ENCODE results near the gene SH3BP5. TPM values are rescaled to one million over a fixed set of nuclear protein-coding genes. Genes with fewer than 3 reads are reported as not detected.
A peak's percentile ranks its signal among the peaks of the same experiment; 100 is the strongest.

The SH3BP5 gene
- total RNA-seq, 1 experiment from 2014 or later = 39.3 TPM

GRCh38 chr3:15326673-15327072, 5.7 kb downstream of the SH3BP5 start:
- Histone ChIP-seq H4K20me1 (ENCODE audit: insufficient read depth) (no peaks in the 10 kb centered on the region), H3K4me2 (peak overlapping the region; percentile 81), H3K9me3 (ENCODE audit: insufficient read depth, low read depth) (no peaks in the 10 kb centered on the region), H3K4me3 (no peak overlapping the region), H3K27me3 (ENCODE audit: insufficient read depth, low read depth) (no peaks in the 10 kb centered on the region), H3K4me1 (replicated peaks; ENCODE audit: insufficient read depth) (peaks cover 72% of the 10 kb centered on the region), H3K36me3 (ENCODE audit: low read depth) (0 out of 2 replicates have a peak, but pooled peaks cover 3% of the 10 kb centered on the region), H3K79me2 (ENCODE audit: low read depth) (peaks cover 81% of the 10 kb centered on the region), H3K9me2 (ENCODE audit: insufficient read depth) (no peaks in the 10 kb centered on the region), H3K27ac (peak overlapping the region; percentile 83), H3F3A (ENCODE audit: insufficient read depth, low read depth) (peaks cover 37% of the 10 kb centered on the region), H2AFZ (no peak overlapping the region)
- TF ChIP-seq EZH2 (IDR thresholded peaks at IDR 0.05; ENCODE audit: low read depth) = no peak
- no peak for TF ChIP-seq CTCF (conservative IDR thresholded peaks at IDR 0.05)
- intact Hi-C loops (cut with micrococcal nuclease; ENCODE audit: unreplicated experiment) = no loop called here
- ChIA-PET POLR2A (ENCODE audit: unreplicated experiment) (no interaction called here), CTCF (no interaction called here)
- no TSS peak for BruUV-seq (replicated peaks)
- DNase-seq = no peak

GRCh38 chr3:15326037-15326436, 6.3 kb downstream of the SH3BP5 start:
- no peaks in the 10 kb centered on the region for H3K27me3 ChIP-seq (ENCODE audit: insufficient read depth, low read depth)
- DNase-seq = peak in 1 of 2 experiments; percentile 66
- peak overlapping the region; percentile 81 for H3K4me2 ChIP-seq

GRCh38 chr3:15325228-15325627, 7.2 kb downstream of the SH3BP5 start:
- CTCF ChIA-PET = no interaction called here

More at GRCh38 chr3:15326037-15326436, 6.3 kb downstream of the SH3BP5 start:
- H3K36me3 ChIP-seq (ENCODE audit: low read depth) = 0 out of 2 replicates have a peak, but pooled peaks cover 3% of the 10 kb centered on the region
- peaks cover 79% of the 10 kb centered on the region for H3K79me2 ChIP-seq (ENCODE audit: low read depth)
- H4K20me1 ChIP-seq (ENCODE audit: insufficient read depth) = no peaks in the 10 kb centered on the region
- intact Hi-C loops (cut with micrococcal nuclease; ENCODE audit: unreplicated experiment) = no loop called here
- peak overlapping the region; percentile 83 for H3K27ac ChIP-seq
- H3K4me1 ChIP-seq (replicated peaks; ENCODE audit: insufficient read depth) = peaks cover 69% of the 10 kb centered on the region
- ChIA-PET POLR2A (ENCODE audit: unreplicated experiment) (no interaction called here), CTCF (interaction anchor here (0.6 kb wide), 1 partner anchor 24 kb away, joined by 3 read pairs; no protein-coding TSS in a partner anchor)
- H3F3A ChIP-seq (ENCODE audit: insufficient read depth, low read depth) = peaks cover 37% of the 10 kb centered on the region
- H3K4me3 ChIP-seq = no peak overlapping the region
- no peaks in the 10 kb centered on the region for H3K9me3 ChIP-seq (ENCODE audit: insufficient read depth, low read depth)
- no peaks in the 10 kb centered on the region for H3K9me2 ChIP-seq (ENCODE audit: insufficient read depth)
- TF ChIP-seq CTCF (conservative IDR thresholded peaks at IDR 0.05) (no peak), EZH2 (IDR thresholded peaks at IDR 0.05; ENCODE audit: low read depth) (no peak)
- H2AFZ ChIP-seq = no peak overlapping the region
- BruUV-seq (replicated peaks) = no TSS peak

More at GRCh38 chr3:15325228-15325627, 7.2 kb downstream of the SH3BP5 start:
- no peak overlapping the region for H3K4me3 ChIP-seq
- POLR2A ChIA-PET (ENCODE audit: unreplicated experiment) = interaction anchor here (0.7 kb wide), 2 partner anchors 49 to 52 kb away, joined by 4 read pairs; no protein-coding TSS in a partner anchor
- TF ChIP-seq EZH2 (IDR thresholded peaks at IDR 0.05; ENCODE audit: low read depth) (no peak), CTCF (conservative IDR thresholded peaks at IDR 0.05) (no peak)
- no TSS peak for BruUV-seq (replicated peaks)
- H3K9me2 ChIP-seq (ENCODE audit: insufficient read depth) = no peaks in the 10 kb centered on the region
- H3F3A ChIP-seq (ENCODE audit: insufficient read depth, low read depth) = peaks cover 43% of the 10 kb centered on the region
- H3K27me3 ChIP-seq (ENCODE audit: insufficient read depth, low read depth) = no peaks in the 10 kb centered on the region
- DNase-seq = peak; percentile 77 to 81
- H3K79me2 ChIP-seq (ENCODE audit: low read depth) = peaks cover 72% of the 10 kb centered on the region
- H3K4me1 ChIP-seq (replicated peaks; ENCODE audit: insufficient read depth) = peaks cover 68% of the 10 kb centered on the region
- intact Hi-C loops (cut with micrococcal nuclease; ENCODE audit: unreplicated experiment) = loop anchor here (1.0 to 2.0 kb wide), 2 partner anchors 15 to 32 kb away; no protein-coding TSS in a partner anchor
- 0 out of 2 replicates have a peak, but pooled peaks cover 3% of the 10 kb centered on the region for H3K36me3 ChIP-seq (ENCODE audit: low read depth)
- peak overlapping the region; percentile 81 for H3K4me2 ChIP-seq
- no peaks in the 10 kb centered on the region for H3K9me3 ChIP-seq (ENCODE audit: insufficient read depth, low read depth)
- H3K27ac ChIP-seq = peak overlapping the region; percentile 83
- H2AFZ ChIP-seq = no peak overlapping the region
- H4K20me1 ChIP-seq (ENCODE audit: insufficient read depth) = no peaks in the 10 kb centered on the region
